Nephron progenitor cell (in vitro differentiated cells): Measurements from ENCODE around the gene ERF.

Experiments
- DNase-seq: peaks from one replicate; pipeline ENCODE4 v3.0.0; 2021
- H3K27ac Mint-ChIP-seq: 2 replicates; pipeline ENCODE4 v1.8.0; 2021; ENCODE audit warnings: mild to moderate bottlenecking, moderate library complexity, mixed read lengths
- H3K27me3 Mint-ChIP-seq: 2 replicates; pipeline ENCODE4 v1.8.0; 2021; ENCODE audit warnings: mild to moderate bottlenecking, low read depth, mixed read lengths; ENCODE audit not compliant: poor library complexity
- H3K36me3 Mint-ChIP-seq: 2 replicates; pipeline ENCODE4 v1.8.0; 2021; ENCODE audit warnings: low read depth, mixed read lengths
- H3K4me1 Mint-ChIP-seq: 2 replicates; pipeline ENCODE4 v1.8.0; 2021; ENCODE audit warnings: mixed read lengths
- H3K4me3 Mint-ChIP-seq: 2 replicates; pipeline ENCODE4 v1.8.0; 2021; ENCODE audit warnings: mild to moderate bottlenecking, moderate library complexity, mixed read lengths
- H3K9me3 Mint-ChIP-seq: 2 replicates; pipeline ENCODE4 v1.8.0; 2021; ENCODE audit warnings: mild to moderate bottlenecking, moderate library complexity, mixed read lengths
- TF ChIP-seq, protein P1 (sequence below): fragments of 200-600 bp; sonication (generic); IDR thresholded peaks from 2 replicates; pipeline ENCODE4 v1.5.0; 2021; ENCODE audit warnings: antibody characterized with exemption

The ERF gene

DNA sequence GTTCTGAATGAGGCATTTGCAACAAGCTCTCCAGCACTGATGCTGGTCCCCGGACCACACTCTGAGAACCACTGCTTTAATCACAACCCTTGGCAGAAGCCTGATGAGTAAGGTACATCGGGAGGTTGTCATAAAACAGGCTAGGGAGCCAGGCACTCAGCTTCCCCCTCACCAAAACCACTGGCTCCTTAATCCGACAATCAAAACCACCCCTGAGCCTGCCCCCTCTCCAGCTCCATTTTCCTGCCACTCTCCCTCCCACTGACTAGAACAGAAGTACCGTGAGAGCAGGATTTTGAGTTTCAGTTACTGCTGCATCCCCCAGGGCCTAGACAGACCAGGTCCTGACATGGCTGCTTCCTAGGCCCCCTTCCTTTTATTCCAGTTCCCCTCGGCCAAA, 19.7 kb downstream of the ERF start:
- peaks cover 62% of the 10 kb centered on the region for H3K36me3 Mint-ChIP-seq
- H3K4me3 Mint-ChIP-seq: no peak overlapping the region
- no peak for DNase-seq
- peak overlapping the region; percentile 94 for H3K27ac Mint-ChIP-seq
- TF ChIP-seq, protein P1, sequence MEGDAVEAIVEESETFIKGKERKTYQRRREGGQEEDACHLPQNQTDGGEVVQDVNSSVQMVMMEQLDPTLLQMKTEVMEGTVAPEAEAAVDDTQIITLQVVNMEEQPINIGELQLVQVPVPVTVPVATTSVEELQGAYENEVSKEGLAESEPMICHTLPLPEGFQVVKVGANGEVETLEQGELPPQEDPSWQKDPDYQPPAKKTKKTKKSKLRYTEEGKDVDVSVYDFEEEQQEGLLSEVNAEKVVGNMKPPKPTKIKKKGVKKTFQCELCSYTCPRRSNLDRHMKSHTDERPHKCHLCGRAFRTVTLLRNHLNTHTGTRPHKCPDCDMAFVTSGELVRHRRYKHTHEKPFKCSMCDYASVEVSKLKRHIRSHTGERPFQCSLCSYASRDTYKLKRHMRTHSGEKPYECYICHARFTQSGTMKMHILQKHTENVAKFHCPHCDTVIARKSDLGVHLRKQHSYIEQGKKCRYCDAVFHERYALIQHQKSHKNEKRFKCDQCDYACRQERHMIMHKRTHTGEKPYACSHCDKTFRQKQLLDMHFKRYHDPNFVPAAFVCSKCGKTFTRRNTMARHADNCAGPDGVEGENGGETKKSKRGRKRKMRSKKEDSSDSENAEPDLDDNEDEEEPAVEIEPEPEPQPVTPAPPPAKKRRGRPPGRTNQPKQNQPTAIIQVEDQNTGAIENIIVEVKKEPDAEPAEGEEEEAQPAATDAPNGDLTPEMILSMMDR: no peak
- peaks cover 11% of the 10 kb centered on the region for H3K4me1 Mint-ChIP-seq
- no peaks in the 10 kb centered on the region for H3K27me3 Mint-ChIP-seq
- no peaks in the 10 kb centered on the region for H3K9me3 Mint-ChIP-seq

DNA sequence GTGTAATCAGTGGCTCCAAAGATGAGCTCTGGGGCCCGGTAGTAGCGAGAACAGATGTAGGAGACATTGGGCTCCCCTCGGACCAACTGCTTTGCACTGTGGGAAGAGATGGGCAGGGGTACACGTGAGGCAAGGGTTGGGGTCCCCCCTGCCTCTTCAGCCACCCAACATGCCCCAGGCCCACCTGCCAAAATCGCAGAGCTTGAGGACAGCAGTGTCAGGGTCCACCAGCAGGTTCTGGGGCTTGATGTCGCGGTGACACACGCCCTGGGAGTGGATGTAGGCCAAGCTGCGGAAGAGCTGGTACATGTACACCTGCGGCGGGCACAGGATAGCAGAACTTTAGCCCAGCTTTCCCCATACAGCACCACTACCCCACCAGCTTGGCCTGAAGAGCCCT, 20.6 kb downstream of the ERF start:
- peaks cover 62% of the 10 kb centered on the region for H3K36me3 Mint-ChIP-seq

DNA sequence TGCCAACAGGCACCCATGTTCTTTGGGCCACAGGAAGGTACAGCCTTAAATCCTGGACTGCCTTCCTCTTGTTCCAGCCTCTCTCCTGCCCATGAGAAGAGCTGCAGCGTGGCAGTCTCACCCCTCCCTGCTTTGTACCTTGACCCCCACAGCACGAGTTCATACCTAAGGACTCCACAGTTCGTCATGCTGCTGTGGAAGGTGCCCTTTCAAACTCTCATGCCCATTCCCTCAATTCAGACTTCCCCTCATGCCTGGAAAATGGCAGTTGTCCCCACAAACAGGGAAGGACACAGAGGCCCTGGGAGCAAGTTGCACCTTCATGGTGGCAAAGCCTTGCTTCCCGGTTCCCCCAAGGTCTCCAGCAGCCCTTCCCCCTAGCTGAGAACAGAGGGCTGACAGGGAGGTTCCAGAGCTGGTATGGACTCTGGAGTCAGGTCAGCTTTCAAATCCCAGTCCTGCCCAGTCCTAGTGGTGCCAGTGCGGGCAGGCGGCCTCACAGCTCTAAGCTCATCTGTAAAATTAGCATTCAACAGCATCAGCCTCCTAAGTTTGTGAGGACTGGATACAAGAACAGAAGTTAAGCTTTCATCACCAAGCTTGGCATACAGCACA, 21.1 kb downstream of the ERF start:
- no peak for DNase-seq
- Mint-ChIP-seq H3K4me1 (peaks cover 19% of the 10 kb centered on the region), H3K9me3 (no peaks in the 10 kb centered on the region), H3K4me3 (no peak overlapping the region), H3K27me3 (no peaks in the 10 kb centered on the region), H3K27ac (peak overlapping the region; percentile 46), H3K36me3 (peaks cover 58% of the 10 kb centered on the region)
- TF ChIP-seq, protein P1: no peak

More for the DNA sequence above, 20.6 kb downstream of the ERF start:
- TF ChIP-seq, protein P1: no peak
- Mint-ChIP-seq H3K9me3 (no peaks in the 10 kb centered on the region), H3K27me3 (no peaks in the 10 kb centered on the region), H3K27ac (no peak overlapping the region), H3K4me1 (peaks cover 13% of the 10 kb centered on the region), H3K4me3 (no peak overlapping the region)
- DNase-seq: no peak

DNA sequence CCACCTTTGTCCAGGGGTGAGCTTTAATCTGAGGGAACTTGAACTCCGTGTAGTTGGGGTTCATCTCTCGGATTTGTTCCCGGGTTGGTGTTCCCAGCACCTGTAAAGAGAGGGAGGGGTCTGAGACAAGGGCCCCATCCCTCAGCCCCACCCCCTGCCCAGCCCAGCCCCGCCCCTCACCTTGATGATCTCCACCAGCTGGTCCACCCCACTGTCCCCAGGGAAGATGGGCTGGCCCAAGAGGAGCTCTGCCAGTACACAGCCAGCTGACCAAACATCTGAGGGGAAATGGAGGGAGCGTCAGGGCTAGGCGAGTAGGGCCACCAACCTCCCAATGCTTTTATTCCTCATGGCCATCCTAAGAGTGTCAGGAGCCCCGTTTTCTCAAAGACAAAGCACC, 21.8 kb downstream of the ERF start:
- Mint-ChIP-seq H3K9me3 (no peaks in the 10 kb centered on the region), H3K4me1 (peaks cover 21% of the 10 kb centered on the region), H3K27ac (peak overlapping the region; percentile 46), H3K27me3 (no peaks in the 10 kb centered on the region), H3K4me3 (no peak overlapping the region), H3K36me3 (peaks cover 59% of the 10 kb centered on the region)
- TF ChIP-seq, protein P1: no peak
- DNase-seq: no peak

DNA sequence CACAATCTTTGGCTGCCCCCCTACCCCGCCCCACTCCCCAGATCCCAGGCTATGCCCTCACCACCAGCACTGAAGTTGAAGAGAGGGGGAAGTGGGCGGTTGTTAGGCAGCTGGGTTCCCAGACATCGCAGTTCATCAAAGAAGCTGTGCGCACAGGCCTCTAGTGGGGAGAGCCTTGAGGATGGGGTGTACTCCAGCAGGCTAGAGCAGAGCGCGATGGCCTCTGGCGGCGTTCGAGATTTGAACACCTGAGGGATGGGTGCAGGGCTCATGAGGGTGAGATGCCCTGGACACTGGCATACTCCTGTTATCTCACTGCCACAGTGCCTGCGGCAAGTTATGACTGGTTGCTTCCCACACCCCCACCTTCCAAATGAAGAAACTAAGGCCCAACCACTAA, 22.5 kb downstream of the ERF start:
- peaks cover 21% of the 10 kb centered on the region for H3K4me1 Mint-ChIP-seq
- TF ChIP-seq, protein P1: no peak
- H3K27ac Mint-ChIP-seq: peak overlapping the region; percentile 45
- H3K4me3 Mint-ChIP-seq: no peak overlapping the region
- peaks cover 64% of the 10 kb centered on the region for H3K36me3 Mint-ChIP-seq
- DNase-seq: no peak
- no peaks in the 10 kb centered on the region for H3K27me3 Mint-ChIP-seq
- H3K9me3 Mint-ChIP-seq: no peaks in the 10 kb centered on the region

DNA sequence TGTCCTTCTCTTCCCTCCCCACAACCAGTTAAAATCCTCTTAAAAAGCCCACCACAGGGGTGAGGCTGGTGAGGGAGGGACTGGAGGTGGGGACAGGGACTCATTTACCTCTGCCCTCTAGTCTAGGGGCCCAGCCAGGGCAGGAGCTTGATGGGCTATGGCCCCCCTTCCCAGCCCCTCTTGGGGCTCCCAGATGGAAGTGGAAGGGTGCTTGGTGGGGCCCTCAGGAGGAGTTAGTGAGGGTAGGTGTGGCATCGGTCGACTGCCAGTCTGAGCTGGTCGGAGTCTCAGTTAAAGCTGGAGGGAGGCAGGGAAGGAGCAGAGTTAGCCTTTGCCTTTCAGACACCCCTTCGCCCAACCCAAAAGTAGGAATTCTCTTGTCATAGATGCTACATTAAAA, 24.4 kb downstream of the ERF start:
- no peak overlapping the region for H3K4me3 Mint-ChIP-seq
- no peak for DNase-seq

More for the DNA sequence above, 24.4 kb downstream of the ERF start:
- TF ChIP-seq, protein P1: no peak
- peaks cover 21% of the 10 kb centered on the region for H3K4me1 Mint-ChIP-seq
- H3K27me3 Mint-ChIP-seq: peaks cover 4% of the 10 kb centered on the region
- no peaks in the 10 kb centered on the region for H3K9me3 Mint-ChIP-seq
- no peak overlapping the region for H3K27ac Mint-ChIP-seq
- peaks cover 65% of the 10 kb centered on the region for H3K36me3 Mint-ChIP-seq
